Measurements from ENCODE around the gene FRRS1L.

The FRRS1L gene

GRCh38 chr9:109101202-109101595, 65.8 kb downstream of the FRRS1L start:
- no peaks in the 10 kb centered on the region for H3F3A ChIP-seq (ENCODE audit: insufficient read depth, low read length)
- no peak overlapping the region for H3K4me3 ChIP-seq (ENCODE audit: low read depth, low read length, poor library complexity, severe bottlenecking)
- no peaks in the 10 kb centered on the region for H4K20me1 ChIP-seq (ENCODE audit: insufficient read depth, low read length)
- no peak overlapping the region for H3K4me2 ChIP-seq (ENCODE audit: low read length)
- no peak overlapping the region for H3K9ac ChIP-seq (ENCODE audit: low read length)
- no peaks in the 10 kb centered on the region for H3K27me3 ChIP-seq (ENCODE audit: insufficient read depth, low read length)
- H3K27ac ChIP-seq (ENCODE audit: low read depth, low read length, poor library complexity, severe bottlenecking): peak overlapping the region; percentile 57
- H3K4me1 ChIP-seq (ENCODE audit: insufficient read depth, low read length, severe bottlenecking): peaks cover 38% of the 10 kb centered on the region
- H3K9me2 ChIP-seq (ENCODE audit: low read depth, low read length): no peaks in the 10 kb centered on the region
- peaks cover 72% of the 10 kb centered on the region for H3K79me2 ChIP-seq (ENCODE audit: insufficient read depth, low read length)
- H2AFZ ChIP-seq (ENCODE audit: low read length): no peak overlapping the region
- H3K9me3 ChIP-seq (ENCODE audit: low read length): peaks cover 3% of the 10 kb centered on the region; the same call in 1 of the 2 replicates
- peaks cover 56% of the 10 kb centered on the region for H3K36me3 ChIP-seq (ENCODE audit: insufficient read depth, low read length)
- TF ChIP-seq CTCF (IDR thresholded peaks at IDR 0.05; ENCODE audit: low read length) (no peak), EZH2 (IDR thresholded peaks at IDR 0.05; ENCODE audit: borderline replicate concordance, low read length) (no peak)

- Histone ChIP-seq H3K9ac (ENCODE audit: low read length) (no peak overlapping the region), H3K79me2 (ENCODE audit: insufficient read depth, low read length) (peaks cover 71% of the 10 kb centered on the region), H3K4me1 (ENCODE audit: insufficient read depth, low read length, severe bottlenecking) (peaks cover 38% of the 10 kb centered on the region), H3K9me2 (ENCODE audit: low read depth, low read length) (no peaks in the 10 kb centered on the region), H2AFZ (ENCODE audit: low read length) (no peak overlapping the region), H3K36me3 (ENCODE audit: insufficient read depth, low read length) (peaks cover 55% of the 10 kb centered on the region), H3K4me2 (ENCODE audit: low read length) (no peak overlapping the region), H3F3A (ENCODE audit: insufficient read depth, low read length) (no peaks in the 10 kb centered on the region), H3K9me3 (ENCODE audit: low read length) (peaks cover 3% of the 10 kb centered on the region; the same call in 1 of the 2 replicates), H3K27me3 (ENCODE audit: insufficient read depth, low read length) (no peaks in the 10 kb centered on the region), H4K20me1 (ENCODE audit: insufficient read depth, low read length) (no peaks in the 10 kb centered on the region), H3K27ac (ENCODE audit: low read depth, low read length, poor library complexity, severe bottlenecking) (peak overlapping the region; percentile 57), H3K4me3 (ENCODE audit: low read depth, low read length, poor library complexity, severe bottlenecking) (no peak overlapping the region)
- TF ChIP-seq CTCF (IDR thresholded peaks at IDR 0.05; ENCODE audit: low read length): no peak
- TF ChIP-seq EZH2 (IDR thresholded peaks at IDR 0.05; ENCODE audit: borderline replicate concordance, low read length): no peak
Measured at GRCh38 chr9:109100543-109101201, 66.4 kb downstream of the FRRS1L start.

DNA sequence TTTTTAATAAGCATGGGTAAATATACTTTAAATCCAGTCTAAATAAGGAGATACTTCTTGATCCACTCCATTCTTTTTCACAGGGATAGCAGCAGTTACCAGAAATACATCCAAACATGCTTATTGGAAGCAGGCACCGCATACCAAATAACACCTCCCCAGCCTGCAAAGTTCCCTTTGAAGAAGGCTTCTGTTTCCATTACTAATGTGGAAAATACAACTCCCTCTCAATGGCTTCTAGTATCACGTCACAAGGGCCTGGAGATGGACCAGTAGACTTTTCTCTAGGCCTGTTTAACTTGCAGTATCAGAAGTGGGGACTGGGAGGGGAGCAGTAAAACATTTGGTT, 68.1 kb downstream of the FRRS1L start:
- no peaks in the 10 kb centered on the region for H3K9me3 ChIP-seq (ENCODE audit: low read length)
- H3K27ac ChIP-seq (ENCODE audit: low read depth, low read length, poor library complexity, severe bottlenecking): no peak overlapping the region
- no peaks in the 10 kb centered on the region for H3K27me3 ChIP-seq (ENCODE audit: insufficient read depth, low read length)
- no peak overlapping the region for H2AFZ ChIP-seq (ENCODE audit: low read length)
- no peaks in the 10 kb centered on the region for H4K20me1 ChIP-seq (ENCODE audit: insufficient read depth, low read length)
- peaks cover 38% of the 10 kb centered on the region for H3K4me1 ChIP-seq (ENCODE audit: insufficient read depth, low read length, severe bottlenecking)
- no peak overlapping the region for H3K9ac ChIP-seq (ENCODE audit: low read length)
- H3F3A ChIP-seq (ENCODE audit: insufficient read depth, low read length): no peaks in the 10 kb centered on the region
- no peak for TF ChIP-seq EZH2 (IDR thresholded peaks at IDR 0.05; ENCODE audit: borderline replicate concordance, low read length)
- TF ChIP-seq CTCF (IDR thresholded peaks at IDR 0.05; ENCODE audit: low read length): no peak
- no peaks in the 10 kb centered on the region for H3K9me2 ChIP-seq (ENCODE audit: low read depth, low read length)
- H3K36me3 ChIP-seq (ENCODE audit: insufficient read depth, low read length): peaks cover 57% of the 10 kb centered on the region
- no peak overlapping the region for H3K4me2 ChIP-seq (ENCODE audit: low read length)
- peaks cover 64% of the 10 kb centered on the region for H3K79me2 ChIP-seq (ENCODE audit: insufficient read depth, low read length)
- no peak overlapping the region for H3K4me3 ChIP-seq (ENCODE audit: low read depth, low read length, poor library complexity, severe bottlenecking)

All from OCI-LY1 (cell line).